HG02763 (cell line): Measurements from ENCODE around the gene MYH15.

Experiments used
- ATAC-seq: cut with Tn5 transposase; IDR thresholded peaks from one replicate; pipeline ENCODE4 v1.9.1; 2021; ENCODE audit warnings: mild to moderate bottlenecking, moderate library complexity; ENCODE audit not compliant: unreplicated experiment

The MYH15 gene

DNA sequence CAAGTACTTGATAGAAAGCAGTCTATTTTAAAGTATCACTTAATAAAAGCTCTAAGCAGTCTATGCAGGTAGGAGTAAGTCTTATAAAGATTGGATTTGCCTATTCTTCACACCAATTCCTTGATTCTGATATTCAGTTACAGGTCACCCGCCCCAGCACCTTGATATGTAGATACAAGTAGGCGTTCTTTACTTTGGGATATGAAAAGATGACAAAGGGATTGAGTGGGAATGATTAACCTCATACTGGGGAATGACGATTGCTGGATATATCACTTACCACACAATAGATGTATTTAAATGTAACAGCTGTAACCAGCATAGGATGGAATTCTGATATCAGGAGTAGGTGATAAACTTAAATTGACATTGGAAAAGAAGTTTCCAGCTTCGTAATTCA is 166.9 kb downstream of the MYH15 start:
- ATAC-seq: no peak

DNA sequence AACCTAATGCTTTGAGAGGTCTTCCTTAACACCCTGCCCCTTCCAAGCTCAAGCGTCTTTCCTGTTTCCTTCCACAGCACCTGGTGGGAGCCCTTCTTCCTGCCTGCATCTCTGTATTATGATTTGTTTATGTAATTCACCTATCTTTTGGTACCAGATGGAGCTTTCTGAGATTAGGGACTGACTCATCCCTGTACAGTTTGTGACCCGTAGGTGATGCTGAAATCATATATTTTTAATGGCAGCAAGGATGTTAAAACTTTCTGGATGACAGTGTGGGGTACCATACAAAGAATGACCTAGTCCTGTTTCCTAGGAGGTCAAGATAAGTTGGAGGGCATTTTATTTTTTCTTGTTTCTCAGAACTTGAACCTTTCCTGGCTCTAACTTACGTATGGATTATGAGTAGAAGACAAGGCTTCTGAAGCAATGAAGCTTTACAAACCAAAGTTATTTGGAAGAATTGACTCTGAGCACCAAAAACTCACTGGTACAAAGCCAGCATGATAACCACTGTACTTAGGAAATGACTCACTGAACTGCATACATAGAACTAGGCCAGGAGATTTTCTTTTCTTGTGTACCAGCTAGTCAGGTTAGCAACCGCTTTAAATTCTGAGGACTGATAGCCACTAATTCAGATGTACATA is 167.4 kb downstream of the MYH15 start:
- ATAC-seq: peak; percentile 57

DNA sequence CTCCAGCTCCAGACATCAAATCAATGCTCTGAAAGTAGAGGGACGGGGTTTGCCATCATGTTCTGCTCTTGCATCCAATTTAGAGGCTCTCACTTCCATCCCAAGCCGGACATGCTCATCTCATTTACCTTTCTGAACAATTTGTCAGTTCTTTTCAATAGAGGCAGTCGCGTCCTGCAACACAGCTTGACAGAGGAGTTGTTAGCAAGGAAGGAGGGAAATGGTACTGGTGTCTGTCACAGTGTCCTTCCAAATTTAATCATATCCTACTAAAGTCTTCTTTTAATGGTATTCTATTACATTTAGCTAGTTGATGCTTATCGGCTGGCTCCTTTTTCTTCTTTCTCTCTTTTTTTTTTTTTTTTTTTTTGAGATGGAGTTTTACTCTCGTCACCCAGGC is 168.5 kb downstream of the MYH15 start:
- ATAC-seq: no peak

DNA sequence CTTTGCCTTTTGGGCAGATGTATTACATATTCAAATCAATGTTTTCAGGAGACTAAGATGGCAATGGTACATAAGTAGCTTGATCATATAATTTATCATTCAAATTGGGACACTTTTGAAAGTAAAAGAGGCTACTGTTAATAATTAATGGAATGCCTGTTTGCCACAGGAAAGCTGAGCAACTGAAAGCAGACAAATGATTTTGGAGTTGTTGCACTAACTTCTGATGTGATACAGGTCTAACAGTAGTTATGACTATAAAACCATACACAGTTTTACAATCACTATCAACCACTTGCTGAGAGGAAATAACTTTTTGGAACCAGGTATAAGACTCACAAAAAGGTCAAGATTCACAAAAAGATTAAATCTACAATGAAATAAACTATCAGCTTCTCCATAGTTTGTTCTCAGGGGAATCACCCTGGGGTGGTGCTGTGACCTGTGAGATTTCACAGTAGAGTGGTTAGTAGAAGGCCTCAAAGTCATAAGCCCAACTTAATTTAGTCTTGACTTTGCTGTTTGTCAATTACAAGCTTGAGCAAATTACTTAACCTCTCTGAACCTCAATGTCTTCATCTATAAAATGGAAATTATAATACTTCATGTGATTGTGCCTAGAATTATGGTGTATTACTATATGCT is 171.4 kb downstream of the MYH15 start:
- ATAC-seq: peak; percentile 44

DNA sequence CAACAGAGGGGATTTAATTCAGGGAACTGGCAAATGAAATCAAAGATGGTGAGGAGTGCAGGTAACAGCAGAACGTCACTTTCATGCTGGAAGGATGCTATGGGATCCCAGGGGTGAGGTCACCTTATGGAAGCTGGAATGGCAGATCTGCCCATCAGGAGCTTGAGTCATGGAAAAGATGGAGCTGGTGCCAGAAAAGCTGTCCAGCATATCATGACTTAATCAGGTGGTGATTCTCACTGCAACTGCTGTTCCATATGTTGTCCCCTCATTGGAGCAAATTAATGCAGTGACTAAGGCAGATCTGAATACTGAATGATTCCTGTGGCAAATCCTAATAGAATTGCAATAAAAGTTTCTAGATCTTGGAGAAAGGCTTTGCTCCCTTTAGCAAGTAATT is 175.7 kb downstream of the MYH15 start:
- ATAC-seq: no peak

DNA sequence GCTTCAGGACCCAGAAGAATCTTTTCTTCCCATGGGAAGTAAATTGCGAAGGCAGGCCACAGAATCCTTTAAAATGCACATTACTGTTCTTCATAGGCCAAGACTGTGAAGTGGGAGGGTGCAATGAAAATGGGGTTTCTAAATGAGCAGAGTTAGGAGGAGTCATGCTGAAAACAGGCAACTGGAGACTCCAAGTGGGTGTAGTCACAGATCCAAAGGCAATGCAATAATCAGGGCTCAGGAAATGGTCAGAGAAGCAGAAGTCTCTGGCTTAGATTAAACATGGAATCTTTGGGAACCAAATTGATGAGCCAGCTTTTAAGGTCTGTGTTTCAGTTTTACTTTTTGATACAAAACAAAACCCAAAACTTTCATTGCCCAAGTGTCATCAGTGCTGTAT is 176.4 kb downstream of the MYH15 start:
- ATAC-seq: no peak

DNA sequence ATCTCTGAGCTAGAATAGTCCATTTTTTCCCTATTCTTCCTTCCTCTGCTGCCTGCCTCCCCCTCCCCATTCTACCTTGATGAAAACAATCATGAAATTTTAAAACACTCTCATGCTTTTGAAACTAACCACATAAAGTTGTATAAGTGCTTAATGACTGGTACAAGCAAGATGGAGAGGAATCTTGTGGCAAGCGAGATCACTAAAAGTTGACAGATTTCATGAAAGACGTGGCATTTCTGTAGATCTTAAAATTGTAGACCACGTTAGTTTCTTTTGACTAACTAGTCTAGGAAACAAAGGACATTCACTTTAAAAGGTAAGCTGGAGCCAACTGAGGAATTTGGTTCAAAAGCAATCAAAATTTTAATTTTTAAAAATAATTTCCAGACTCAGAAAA is 178.6 kb downstream of the MYH15 start:
- ATAC-seq: no peak
